NT2/D1 (cell line): ENCODE measurements around the gene HEXB.

Source experiments
- SUZ12 ChIP-seq: IDR thresholded peaks from 2 replicates; pipeline ENCODE4 v1.6.1; 2011; ENCODE audit not compliant: insufficient read length, insufficient read depth; ENCODE audit errors: extremely low read depth
- ZNF274 ChIP-seq: IDR thresholded peaks from 2 replicates; pipeline ENCODE4 v1.6.1; 2011; ENCODE audit warnings: mild to moderate bottlenecking, low read depth, low read length

DNA sequence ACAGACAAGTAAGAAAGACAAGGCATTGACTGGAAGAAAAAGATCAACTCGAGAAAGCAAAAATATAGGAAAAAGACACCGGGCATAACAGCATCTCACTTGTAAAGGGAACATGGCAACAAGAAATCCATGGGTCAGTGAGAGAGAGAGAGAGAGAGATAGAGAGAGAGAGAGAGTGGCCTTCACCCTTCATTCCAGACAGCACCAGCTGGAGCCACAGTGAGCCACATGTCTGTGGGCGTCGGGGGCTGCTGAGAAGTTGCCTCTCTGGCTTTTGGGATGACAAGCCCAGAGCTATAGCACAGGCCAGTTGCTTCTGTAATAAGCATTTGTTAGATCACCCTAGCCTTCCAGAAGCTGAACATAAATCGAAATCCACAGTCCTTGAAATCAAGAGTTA is 24.2 kb upstream of the HEXB start:
- TF ChIP-seq SUZ12 = no peak
- TF ChIP-seq ZNF274 = no peak
